GM18517 (cell line): ENCODE results near the gene SSBP1.
"Not testable (repeated sequence)": the region's sequence is repeated elsewhere in the genome, so short reads cannot be mapped to it uniquely, and the experiment has no call there.

ENCODE experiments used
- ATAC-seq: cut with Tn5 transposase; IDR thresholded peaks from one replicate; pipeline ENCODE4 v1.9.1; 2021; ENCODE audit warnings: mild to moderate bottlenecking, moderate library complexity; ENCODE audit not compliant: unreplicated experiment

SSBP1 gene

DNA sequence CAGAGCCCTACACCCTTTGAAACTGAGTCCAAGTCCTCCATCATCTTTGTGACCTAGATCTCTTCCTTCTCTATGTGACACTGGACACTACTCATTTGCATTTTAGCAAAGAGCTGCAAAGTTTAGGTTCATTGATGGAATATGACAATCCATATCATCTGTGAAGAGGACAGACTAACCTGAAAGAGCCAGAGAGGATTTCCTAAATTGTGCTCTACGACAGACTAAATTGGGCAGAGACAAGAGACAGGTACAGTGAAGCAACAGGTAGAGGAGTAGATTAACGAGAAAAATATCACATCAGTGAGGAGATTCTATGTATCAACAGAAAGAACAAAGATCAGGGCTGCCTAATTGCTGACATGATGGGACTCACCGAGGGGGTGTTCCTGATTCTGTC is 25.6 kb downstream of the SSBP1 start, which contains the start of gene TAS2R3:
Gene TAS2R3 (plus strand): TSS at position 301 of the 400 bp plus-strand sequence. CDS start 62 bp downstream, at position 363.
- ATAC-seq = no peak

DNA sequence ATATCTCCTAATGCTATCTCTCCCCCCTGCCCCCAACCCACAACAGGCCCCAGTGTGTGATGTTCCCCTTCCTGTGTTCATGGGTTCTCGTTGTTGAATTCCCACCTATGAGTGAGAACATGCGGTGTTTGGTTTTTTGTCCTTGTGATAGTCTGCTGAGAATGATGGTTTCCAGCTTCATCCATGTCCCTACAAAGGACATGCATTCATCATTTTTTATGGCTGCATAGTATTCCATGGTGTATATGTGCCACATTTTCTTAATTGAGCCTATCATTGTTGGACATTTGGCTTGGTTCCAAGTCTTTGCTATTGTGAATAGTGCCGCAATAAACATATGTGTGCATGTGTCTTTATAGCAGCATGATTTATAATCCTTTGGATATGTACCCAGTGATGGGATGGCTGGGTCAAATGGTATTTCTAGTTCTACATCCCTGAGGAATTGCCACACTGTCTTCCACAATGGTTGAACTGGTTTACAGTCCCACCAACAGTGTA is 32.0 kb downstream of the SSBP1 start:
- ATAC-seq = not testable (repeated sequence)

DNA sequence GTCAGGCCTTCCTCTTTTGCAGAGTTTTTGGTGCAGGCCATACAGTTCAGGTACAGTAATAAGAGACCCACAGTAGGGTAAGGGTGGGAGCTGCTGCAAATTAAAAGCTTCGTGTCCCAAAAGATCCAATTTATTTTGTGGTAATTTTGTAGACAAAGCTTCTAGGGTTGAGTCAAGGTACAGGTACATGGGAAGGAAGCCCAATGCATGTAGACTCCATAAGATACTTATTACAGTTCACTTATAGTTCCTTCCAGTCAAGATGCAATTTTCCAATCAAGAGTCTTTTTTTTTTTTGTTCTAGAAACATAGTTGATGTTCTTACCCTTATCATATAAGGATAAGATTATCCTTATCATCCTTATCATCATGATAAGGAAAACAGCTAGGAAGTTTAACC is 38.2 kb downstream of the SSBP1 start, which contains the start of gene TAS2R4:
Gene TAS2R4 (plus strand): TSS at position 301 of the 400 bp plus-strand sequence. CDS start 1,815 bp downstream, outside the sequence.
- no peak for ATAC-seq

DNA sequence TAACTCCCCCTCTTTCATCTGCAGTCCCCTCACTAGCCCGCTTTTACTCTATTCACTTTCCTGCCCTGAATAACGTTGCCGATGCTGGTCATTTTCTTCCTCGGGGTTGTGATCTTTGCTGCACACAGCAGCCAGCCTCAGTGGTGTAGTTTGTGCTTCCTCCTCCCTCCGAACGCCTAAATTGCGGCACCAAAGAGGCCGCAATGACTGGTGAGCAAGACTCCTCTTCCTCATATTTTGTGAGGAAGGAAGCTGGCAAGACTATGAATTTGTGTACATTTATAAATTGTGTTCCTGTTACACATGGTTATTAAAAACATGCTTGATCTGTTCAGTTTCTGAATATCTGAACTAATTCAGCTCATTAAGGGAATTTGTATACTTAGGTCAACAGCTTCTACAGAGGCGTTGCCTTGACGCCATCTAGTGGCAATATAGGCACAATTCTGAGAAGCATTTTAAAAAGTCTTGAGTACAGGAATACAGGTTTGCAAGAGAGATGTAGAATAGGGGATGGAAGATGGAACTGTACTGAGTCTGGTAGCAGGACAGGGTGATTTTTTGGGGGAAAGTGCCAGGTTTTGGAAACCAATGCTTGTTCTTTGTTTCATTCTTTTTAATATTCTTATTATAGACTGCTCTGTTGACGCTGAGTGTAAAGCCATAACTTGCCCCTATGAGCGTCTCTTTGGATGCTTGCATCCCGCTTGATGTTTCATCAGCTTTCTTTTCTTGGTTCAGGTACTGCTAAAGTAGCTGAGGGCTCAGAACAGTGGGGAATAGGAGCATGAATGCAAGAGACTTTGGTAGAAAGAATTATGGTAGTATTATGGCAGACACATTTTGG is 47.8 kb downstream of the SSBP1 start:
- peak; percentile 79 for ATAC-seq

DNA sequence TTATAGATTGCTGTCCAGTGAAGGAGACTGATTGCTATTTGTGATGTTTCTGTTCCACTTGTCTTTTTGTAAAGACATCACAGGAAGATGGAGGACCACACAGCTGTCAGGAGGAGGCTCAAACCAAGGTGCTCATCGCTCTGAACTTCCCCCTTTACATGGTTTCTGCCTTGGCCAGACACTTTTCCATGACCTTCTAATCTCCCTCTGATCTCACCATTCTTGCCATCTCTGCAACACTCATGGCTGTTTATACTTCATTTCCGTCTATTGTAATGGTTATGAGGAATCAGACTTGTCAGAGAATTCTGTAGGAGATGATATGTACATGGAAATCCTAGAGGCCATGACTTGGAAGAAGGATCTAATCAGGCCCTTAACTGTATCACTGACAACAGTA is 50.1 kb downstream of the SSBP1 start:
- no peak for ATAC-seq

DNA sequence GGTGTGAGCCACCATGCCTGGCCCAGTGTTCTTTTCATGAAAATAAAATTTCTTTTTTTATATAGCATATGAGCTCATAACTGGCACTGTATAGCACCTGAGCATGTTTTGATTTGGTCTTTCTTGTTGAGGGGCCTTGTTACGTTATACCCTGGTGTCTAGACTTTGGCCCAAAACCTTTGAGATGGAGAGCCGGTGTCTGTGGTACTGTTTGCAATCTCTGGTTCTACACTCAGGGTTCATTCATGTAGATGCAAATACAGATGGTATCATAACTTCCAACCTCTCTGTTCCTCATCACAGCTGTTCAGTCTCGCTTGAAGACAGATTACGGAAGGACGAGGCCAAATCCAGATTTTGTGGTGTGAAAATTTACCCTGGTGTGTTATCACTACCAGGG is 51.8 kb downstream of the SSBP1 start, which contains the start of gene TAS2R5:
Gene TAS2R5 (plus strand): TSS at position 301 of the 400 bp plus-strand sequence. CDS start 145 bp downstream, outside the sequence.
- no peak for ATAC-seq

DNA sequence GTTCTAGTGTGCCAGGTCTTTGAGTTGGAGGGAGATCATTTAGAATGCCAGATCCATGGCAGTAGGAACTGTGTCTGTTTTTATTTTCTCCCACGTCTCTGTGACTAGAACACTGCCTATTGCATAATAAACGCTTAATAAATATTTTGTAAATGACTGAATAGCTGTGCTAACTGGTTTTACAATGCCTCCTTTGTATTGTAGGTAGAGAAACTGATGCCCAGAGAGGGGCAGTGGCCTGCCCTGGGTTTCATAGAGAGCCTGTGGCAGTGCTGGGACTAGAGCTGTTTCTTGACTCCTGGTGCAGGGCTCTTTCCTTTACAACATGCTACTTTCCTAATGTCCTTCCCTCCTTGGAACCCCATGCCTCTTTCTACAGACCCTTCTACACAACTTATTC is 54.4 kb downstream of the SSBP1 start:
- no peak for ATAC-seq
